HG03571 (cell line): Measurements from ENCODE around the gene SIX3.

Source experiments
- ATAC-seq: cut with Tn5 transposase; IDR thresholded peaks from one replicate; pipeline ENCODE4 v1.9.1; 2021; ENCODE audit not compliant: unreplicated experiment

Gene SIX3

GRCh38 chr2:44930274-44931197, 11.0 kb upstream of the SIX3 start:
- ATAC-seq, result no peak

GRCh38 chr2:44931198-44931780, 10.2 kb upstream of the SIX3 start:
- no peak for ATAC-seq

DNA sequence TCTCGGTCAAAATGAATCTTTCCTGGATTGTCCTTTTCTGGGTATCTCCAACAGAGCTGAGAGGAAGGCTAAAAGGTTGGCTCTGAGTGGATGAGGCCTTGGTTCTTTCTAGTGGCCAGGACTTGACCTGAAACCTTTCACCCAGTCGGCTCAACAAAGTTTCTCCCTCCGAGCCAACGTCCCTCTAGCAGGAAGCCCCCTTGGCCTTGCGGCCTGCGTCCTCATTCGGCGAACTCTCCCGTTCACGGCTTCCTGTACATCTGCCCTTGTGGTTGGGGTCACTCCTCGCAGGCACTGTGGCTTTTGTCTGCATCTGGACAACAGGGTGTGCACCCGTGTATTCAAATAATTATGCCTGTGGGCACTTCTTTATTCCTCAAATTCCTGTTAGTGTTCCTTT, 9.4 kb upstream of the SIX3 start:
- ATAC-seq, result no peak

DNA sequence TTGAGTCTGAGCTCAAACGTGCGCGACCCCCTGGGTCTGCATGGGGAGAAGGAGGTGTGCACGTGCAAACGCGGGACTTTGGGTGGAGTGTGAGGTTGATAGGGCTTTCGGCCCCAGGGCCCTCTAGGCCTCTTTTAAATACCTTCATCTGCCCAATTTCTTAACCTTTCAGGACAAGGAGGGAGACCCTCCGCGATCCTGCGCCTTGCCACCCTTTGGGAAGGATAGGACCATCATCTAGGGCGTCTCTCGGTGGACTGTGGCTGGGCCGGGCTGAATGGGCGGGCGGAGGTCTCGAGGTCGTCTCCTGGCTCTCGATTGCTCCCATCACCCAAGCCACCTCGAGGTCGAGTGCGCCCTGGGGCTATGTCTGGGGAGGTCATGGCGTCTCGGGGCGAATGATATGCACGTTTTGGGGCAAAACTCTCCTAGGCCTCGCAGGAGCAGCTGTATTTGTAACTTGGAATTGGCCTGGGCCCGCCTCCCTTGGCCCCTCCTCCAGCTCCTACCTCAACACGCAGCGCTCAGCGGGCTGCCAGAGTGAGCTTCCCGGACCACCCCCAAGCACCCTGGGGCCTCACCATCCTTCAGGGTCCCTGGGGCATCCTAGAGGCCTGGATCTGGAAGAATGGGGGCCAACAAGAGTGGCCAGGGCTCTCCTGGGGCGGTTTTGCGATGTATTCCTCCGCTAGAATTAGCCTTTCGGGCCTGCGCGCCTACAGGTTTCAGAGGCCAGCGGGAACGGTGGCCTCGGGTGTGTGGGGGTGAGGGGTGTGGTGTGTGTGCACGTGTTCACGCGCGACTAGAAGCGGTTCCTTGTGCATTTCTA, 8.7 kb upstream of the SIX3 start:
- no peak for ATAC-seq

GRCh38 chr2:44933434-44933951, 8.0 kb upstream of the SIX3 start:
- ATAC-seq, result no peak

GRCh38 chr2:44934038-44934982, 7.2 kb upstream of the SIX3 start:
- no peak for ATAC-seq

GRCh38 chr2:44934983-44935728, 6.3 kb upstream of the SIX3 start:
- ATAC-seq, result no peak

DNA sequence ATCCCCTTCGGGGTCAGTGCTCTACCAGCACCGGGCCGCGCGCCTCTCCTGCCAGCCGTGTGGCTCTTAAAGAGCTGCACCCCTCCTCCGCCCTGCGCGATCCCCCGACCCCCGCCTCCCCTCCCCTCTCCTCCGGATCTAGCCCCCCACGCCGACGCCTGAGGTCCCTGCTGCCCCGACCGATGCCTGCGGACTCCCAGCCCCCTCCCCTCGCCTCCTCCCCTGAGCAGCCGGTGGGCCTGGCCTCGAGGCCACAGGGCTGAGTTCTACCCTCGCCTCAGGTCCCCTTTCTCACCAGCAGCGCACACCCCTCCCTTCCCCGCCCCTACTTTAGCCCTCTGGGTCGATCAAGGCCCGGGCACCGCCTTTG, 5.8 kb upstream of the SIX3 start:
- ATAC-seq, result no peak

- no peak for ATAC-seq
Measured at GRCh38 chr2:44936275-44936674, 5.2 kb upstream of the SIX3 start.

DNA sequence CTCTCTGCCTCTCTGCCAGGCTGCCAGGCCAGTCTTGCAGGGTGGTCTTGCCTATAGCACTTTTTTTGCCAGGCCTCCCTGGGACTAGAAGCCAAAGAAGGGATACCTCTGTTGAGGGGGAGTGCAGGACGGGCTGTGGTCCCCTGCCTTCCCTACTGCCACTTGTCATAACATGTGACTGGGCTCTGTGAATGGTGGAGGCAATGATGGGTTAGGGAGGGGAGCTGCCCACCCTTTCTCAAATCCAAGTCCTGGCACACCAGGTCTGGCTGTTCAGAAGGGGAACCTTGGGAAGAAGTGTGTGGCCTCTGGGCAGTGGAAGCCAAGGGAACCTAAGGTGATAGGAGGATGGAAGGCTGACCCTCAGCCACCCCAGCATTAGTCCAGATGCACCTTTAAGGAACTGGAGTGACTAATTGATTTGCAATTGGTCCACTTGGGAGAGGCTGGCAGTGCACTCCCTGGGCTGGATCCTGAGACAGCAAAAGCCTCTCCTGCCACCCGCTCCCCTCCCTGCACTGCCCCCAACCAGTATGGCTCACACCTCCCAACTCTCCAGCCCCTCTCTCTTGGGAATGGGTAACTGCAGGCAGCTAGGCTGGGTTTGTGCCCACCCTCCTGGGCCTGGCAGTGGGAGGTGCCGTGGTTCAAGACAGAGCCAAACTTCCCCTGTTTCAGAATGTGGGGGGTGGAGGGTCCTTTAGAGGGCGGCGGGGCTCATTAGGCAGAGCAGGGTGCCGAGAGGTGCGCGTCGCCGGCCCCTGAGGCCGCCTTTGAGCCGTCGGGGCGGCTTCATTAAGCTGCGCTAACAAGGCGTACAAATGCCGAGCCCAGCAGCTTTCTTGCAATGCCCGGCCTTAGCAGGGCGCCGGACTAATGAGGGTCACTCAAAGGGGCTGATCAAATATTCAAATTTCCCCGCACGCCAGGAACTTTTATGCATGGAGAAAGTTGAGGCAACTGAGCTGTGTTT, 4.5 kb upstream of the SIX3 start:
- ATAC-seq, result no peak

GRCh38 chr2:44937688-44938240, 3.7 kb upstream of the SIX3 start:
- ATAC-seq, result no peak

- no peak for ATAC-seq
Measured at GRCh38 chr2:44938287-44939105, 3.0 kb upstream of the SIX3 start.

DNA sequence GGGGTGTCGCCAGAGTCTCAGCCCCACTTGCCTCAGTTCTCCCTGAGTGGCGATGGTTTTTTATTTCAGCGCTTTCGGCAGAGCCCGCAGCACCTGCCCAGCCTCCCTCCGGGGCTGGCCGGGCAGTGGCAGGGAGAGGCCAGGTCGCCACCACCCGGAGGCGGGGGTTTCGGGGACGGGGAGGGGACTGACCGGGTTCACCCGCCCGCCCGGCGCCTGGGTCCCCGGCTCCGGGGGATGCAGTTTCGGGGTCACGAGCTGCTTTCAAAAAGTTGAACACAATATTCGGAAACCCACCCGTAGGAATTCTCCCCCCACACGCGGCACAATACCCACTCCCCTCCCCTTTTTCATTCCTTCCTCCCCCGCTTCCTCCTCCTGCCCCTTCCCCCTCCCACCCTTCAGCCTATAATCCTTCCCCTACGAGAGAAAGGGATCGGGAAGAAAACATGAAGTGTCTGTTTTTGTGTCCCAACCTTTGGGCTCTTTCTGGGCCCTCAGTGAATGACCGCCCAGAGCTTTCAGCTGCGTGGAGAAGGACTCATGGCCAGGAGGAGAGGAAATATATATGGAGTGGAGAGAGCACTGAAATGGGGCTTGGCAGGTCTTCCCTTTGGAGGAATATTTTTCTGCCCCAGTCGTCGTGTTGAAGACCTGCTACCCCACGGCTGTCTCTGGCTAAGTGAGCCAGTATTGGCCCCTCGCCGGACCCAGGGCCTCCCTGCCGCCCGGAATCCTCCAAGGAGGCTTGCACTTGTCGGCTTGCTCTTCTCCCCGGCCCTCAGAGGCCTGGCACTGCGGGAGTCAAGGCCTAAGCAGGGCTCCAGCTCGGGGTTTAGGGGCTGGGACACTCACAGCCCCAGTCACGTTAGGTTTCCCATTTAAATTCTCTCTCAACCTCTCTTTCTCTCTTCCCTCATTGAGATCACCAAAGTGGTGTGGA, 2.1 kb upstream of the SIX3 start:
- ATAC-seq, result no peak

- no peak for ATAC-seq
Measured at GRCh38 chr2:44940049-44940494, 1.4 kb upstream of the SIX3 start.

DNA sequence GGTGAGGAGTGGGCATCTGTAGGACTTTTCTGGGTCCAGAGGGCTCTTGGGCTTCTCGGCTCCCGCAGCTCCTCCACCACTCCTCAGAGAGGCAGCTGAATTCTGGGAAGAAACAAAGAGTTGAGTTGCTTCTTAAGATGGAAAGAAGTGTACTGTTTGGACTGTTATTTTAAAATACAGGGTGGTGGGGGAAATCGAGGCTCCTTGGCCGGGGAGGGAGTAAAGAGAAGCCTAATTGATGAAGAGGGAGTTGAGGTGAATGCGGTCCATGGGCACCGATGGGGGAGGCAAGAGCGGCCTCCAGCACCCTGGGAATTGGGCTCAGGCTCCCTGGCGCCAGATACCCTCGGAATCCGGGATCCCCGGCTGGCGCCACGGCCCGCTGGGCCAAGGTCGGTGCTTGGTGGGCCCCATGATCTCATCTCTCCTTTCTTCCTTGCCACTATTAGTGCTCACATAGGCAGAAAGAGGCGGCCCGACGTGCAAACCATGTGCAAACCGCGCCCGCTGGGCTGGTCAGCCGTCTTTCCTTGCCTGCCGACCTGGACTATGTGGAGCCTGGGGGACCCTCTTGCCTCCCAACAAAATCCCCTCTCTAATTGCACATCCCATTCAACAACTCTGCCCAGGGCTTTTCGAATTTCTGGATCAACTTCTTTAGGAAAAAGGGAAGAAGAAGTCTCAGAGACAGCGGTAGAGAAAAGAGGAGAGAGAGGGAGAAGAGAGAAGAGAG, 604 bp upstream of the SIX3 start:
- ATAC-seq, result no peak
